K562 (cell line): ENCODE results near the gene SCN5A. TPM values are rescaled to one million over a fixed set of nuclear protein-coding genes. Genes with fewer than 3 reads are reported as not detected.

ENCODE experiments used
- ATAC-seq: fragments of 200-7000 bp; cut with Tn5 transposase; 3 replicates; pipeline ENCODE4 v1.9.1; 2020; ENCODE audit warnings: moderate library complexity
- BruUV-seq: library from RNA; stranded (reverse); fragments of 400-500 nt; replicated peaks from 2 replicates; lab custom pipeline; 2021; lab: Mats Ljungman, UMichigan
- CTCF ChIA-PET: fragments of 300-600 bp; formaldehyde crosslinking; extraction: SDS; loops from one replicate; lab custom pipeline; 2021; ENCODE audit warnings: low intra/inter-chr PET ratio; lab: Yijun Ruan, JAX
- POLR2A ChIA-PET: fragments of 300-600, 350-650 bp; sonication (Branson Sonifier 250); formaldehyde crosslinking; extraction: SDS; loops from one replicate; lab custom pipeline; 2021; ENCODE audit warnings: antibody characterized with exemption, inconsistent platforms; lab: Yijun Ruan, JAX
- DNase-seq, 4 experiments: peaks; one replicate each; pipeline versions ENCODE4 v3.0.0 to v3.0.0-alpha.2; 2011 to 2018; ENCODE audit warnings: low spot score in 3 of 4, mixed read lengths in 3 of 4; ENCODE audit errors: extremely low read depth in 1 of 4
- FAIRE-seq: peaks from 2 replicates; lab custom pipeline; 2011; peaks lifted over from hg19 to GRCh38; lab: Jason Lieb, UNC
- H2AFZ ChIP-seq: 2 replicates; pipeline ENCODE4 v1.6.0; 2011; ENCODE audit warnings: low read depth, low read length, control low read depth, inconsistent platforms
- H3K27ac ChIP-seq: fragments of 200-600 bp; 3 replicates; pipeline ENCODE4 v1.8.0; 2011; ENCODE audit warnings: low read depth, mild to moderate bottlenecking, control low read depth, inconsistent platforms, low read length, moderate library complexity, mixed read lengths; ENCODE audit errors: extremely low read depth
- H3K27me3 ChIP-seq, 2 experiments: fragments of 300-600 bp in 1 of 2; 2 replicates in 1 of 2; 3 replicates in 1 of 2; pipeline versions ENCODE4 v1.6.0 to v1.8.0; 2011; ENCODE audit warnings: inconsistent platforms in 2 of 2, low read length in 2 of 2, mild to moderate bottlenecking in 1 of 2, mixed read lengths in 1 of 2, moderate library complexity in 1 of 2; ENCODE audit not compliant: control insufficient read depth in 2 of 2, insufficient read depth in 2 of 2
- H3K36me3 ChIP-seq: fragments of 300-600 bp; 3 replicates; pipeline ENCODE4 v1.8.0; 2011; ENCODE audit warnings: mild to moderate bottlenecking, low read length, inconsistent platforms; ENCODE audit not compliant: control insufficient read depth, insufficient read depth
- H3K4me1 ChIP-seq, 2 experiments: fragments of 200-600 bp in 1 of 2; replicated peaks in 1 of 2; 2 replicates in 1 of 2; 3 replicates in 1 of 2; pipeline versions ENCODE4 v1.5.1 to v1.8.0; 2011; ENCODE audit warnings: inconsistent platforms in 2 of 2, low read length in 2 of 2, mild to moderate bottlenecking in 1 of 2, mixed read lengths in 1 of 2, moderate library complexity in 1 of 2; ENCODE audit not compliant: control insufficient read depth in 2 of 2, insufficient read depth in 2 of 2
- H3K4me2 ChIP-seq: 2 replicates; pipeline ENCODE4 v1.6.1; 2011; ENCODE audit warnings: low read length, control low read depth, inconsistent platforms, mixed read lengths; ENCODE audit not compliant: insufficient read depth
- H3K4me3 ChIP-seq: fragments of 200-600 bp; sonication (generic), shearing (Covaris generic); 2 replicates; pipeline ENCODE4 v1.5.1; 2016; ENCODE audit warnings: control low read depth, inconsistent platforms
- H3K79me2 ChIP-seq: fragments of 200-600 bp; 3 replicates; pipeline ENCODE4 v1.8.0; 2011; ENCODE audit warnings: low read length, inconsistent platforms; ENCODE audit not compliant: control insufficient read depth, insufficient read depth
- H3K9ac ChIP-seq, 2 experiments: 2 replicates each; pipeline versions ENCODE4 v1.6.0 to v1.6.1; 2011; ENCODE audit warnings: low read depth in 2 of 2, low read length in 2 of 2, control low read depth in 1 of 2, inconsistent platforms in 1 of 2, mild to moderate bottlenecking in 1 of 2, mixed read lengths in 1 of 2; ENCODE audit not compliant: insufficient read depth in 1 of 2
- H3K9me1 ChIP-seq: one replicate; pipeline ENCODE4 v1.6.0; 2011; ENCODE audit warnings: inconsistent platforms, mild to moderate bottlenecking, low read length, moderate library complexity; ENCODE audit not compliant: control insufficient read depth, insufficient read depth
- H3K9me3 ChIP-seq: replicated peaks from 2 replicates; pipeline ENCODE4 v1.5.1; 2011; ENCODE audit warnings: low read depth, low read length, inconsistent platforms; ENCODE audit not compliant: control insufficient read depth, insufficient read depth
- H4K20me1 ChIP-seq: replicated peaks from 2 replicates; pipeline ENCODE4 v1.6.1; 2011; ENCODE audit warnings: low read length, inconsistent platforms, mixed read lengths; ENCODE audit not compliant: control insufficient read depth, insufficient read depth
- GABPA ChIP-seq: fragments of 200-800 bp; sonication (Bioruptor generic); conservative IDR thresholded peaks from 2 replicates; pipeline ENCODE4 v1.6.1; 2016; ENCODE audit warnings: low read depth, missing genetic modification characterization, missing compliant biosample characterization
- POLR2G ChIP-seq: fragments of 200-400 bp; formaldehyde crosslinking; IDR thresholded peaks from 2 replicates; pipeline ENCODE4 v1.6.1; 2017; ENCODE audit warnings: low read depth, mild to moderate bottlenecking, antibody characterized with exemption, low read length, moderate library complexity
- SNAPC5 ChIP-seq: fragments of 250-450 bp; sonication (Bioruptor Pico); IDR thresholded peaks from 2 replicates; pipeline ENCODE4 v1.8.0; 2021; ENCODE audit warnings: moderate library complexity, mild to moderate bottlenecking, inconsistent platforms
- ZBED1 ChIP-seq: IDR thresholded peaks from 2 replicates; pipeline ENCODE4 v1.6.1; 2014
- WGBS: fragments of 100-300 bp; shearing (Covaris generic); methylation state at CpG from one replicate; pipeline ENCODE4 v1.1.6; 2016; ENCODE audit warnings: low coverage, mixed read lengths; ENCODE audit not compliant: insufficient coverage; ENCODE audit errors: missing lambda C conversion rate; 5-methylcytosine and 5-hydroxymethylcytosine counted together
- in situ Hi-C: fragments of 300-500 bp; cut with MboI; formaldehyde crosslinking; loops from 4 replicates; pipeline ENCODE4 v1.15.0; 2018; ENCODE audit warnings: inconsistent platforms, mixed read lengths
- intact Hi-C: fragments of 100-400 bp; cut with micrococcal nuclease; formaldehyde crosslinking; loops from 2 replicates; pipeline ENCODE4 v1.14.2; 2022
- polyA plus RNA-seq, 8 experiments: library from polyadenylated mRNA; depleted of rRNA in 4 of 8; stranded (reverse) in 5 of 8; unstranded in 3 of 8; fragments of >200 nt; fragmentation: Nextera tagmentation in 2 of 8; fragmentation: Illumina TruSeq in 1 of 8; extraction: Ambion mirVana in 2 of 8; extraction: Trizol in 1 of 8; gene quantifications; 2 replicates each; pipeline versions ENCODE4 v1.2.1 to v1.2.3, GENCODE V29; 2011 to 2014; ENCODE audit warnings: inconsistent platforms in 1 of 8, missing spikeins in 1 of 8
- total RNA-seq, 7 experiments: library from RNA; depleted of rRNA in 6 of 7; stranded (reverse); fragments of >200 nt in 6 of 7; fragmentation: Illumina TruSeq in 2 of 7; extraction: Trizol in 2 of 7; gene quantifications; 2 replicates each; pipeline versions ENCODE4 v1.2.1 to v1.2.3, GENCODE V29; 2011 to 2021; ENCODE audit warnings: low replicate concordance in 1 of 7

The SCN5A gene
- total and polyA plus RNA-seq, 9 of the 15 experiments (the other 6 are each of a cell fraction or from before 2014, with no cell fraction given) = 0.07 to 1.4 (median 0.21) TPM; not detected in 2

GRCh38 chr3:38542401-38543298 is 106.8 kb downstream of the SCN5A start:
- no peak overlapping the region for H3K4me2 ChIP-seq
- H3K9me1 ChIP-seq = no peaks in the 10 kb centered on the region
- H3K79me2 ChIP-seq = no peaks in the 10 kb centered on the region
- intact Hi-C loops = no loop called here
- 2% methylated on average over 16 of the region's 16 CpGs for WGBS
- in situ Hi-C loops = no loop called here
- DNase-seq (no peak), ATAC-seq (no peak), FAIRE-seq (no peak)
- H3K27ac ChIP-seq = no peak overlapping the region
- POLR2A ChIA-PET = interaction anchor here (0.9 kb wide), 1 partner anchor 9 kb away, joined by 4 read pairs; no protein-coding TSS in a partner anchor
- H3K9ac ChIP-seq = no peak overlapping the region
- H3K36me3 ChIP-seq = no peaks in the 10 kb centered on the region
- no TSS peak for BruUV-seq
- H2AFZ ChIP-seq = no peak overlapping the region
- H3K27me3 ChIP-seq = peaks cover 30 to 58% of the 10 kb centered on the region in 2 experiments
- H4K20me1 ChIP-seq = 0 out of 2 replicates have a peak, but pooled peaks cover 3% of the 10 kb centered on the region
- TF ChIP-seq GABPA (tag) (no peak), ZBED1 (no peak), SNAPC5 (CRISPR knock-in tag) (no peak), POLR2G (0 out of 2 replicates have a peak, but pooled peaks have one; percentile 31)
- CTCF ChIA-PET = no interaction called here
- H3K4me1 ChIP-seq = peaks cover 0 to 8% of the 10 kb centered on the region in 2 experiments; a peak in 1 of 5 replicates
- H3K9me3 ChIP-seq = no peaks in the 10 kb centered on the region
- H3K4me3 ChIP-seq = no peak overlapping the region
